Neural cell (in vitro differentiated cells): ENCODE results near the gene DMXL1.

Source experiments
- EP300 ChIP-seq: fragments of 450-650 bp; conservative IDR thresholded peaks from 2 replicates; pipeline ENCODE4 v1.6.1; 2014; ENCODE audit warnings: antibody characterized with exemption, mild to moderate bottlenecking, moderate library complexity; ENCODE audit not compliant: poor library complexity, severe bottlenecking
- EZH2 ChIP-seq: fragments of 200-600, 300-800 bp; shearing (Covaris generic), sonication (generic); IDR thresholded peaks from 2 replicates; pipeline ENCODE4 v1.6.1; 2014; ENCODE audit warnings: antibody characterized with exemption, low read length, borderline replicate concordance, mild to moderate bottlenecking; ENCODE audit not compliant: insufficient read depth, poor library complexity, severe bottlenecking
- POLR2AphosphoS5 ChIP-seq: IDR thresholded peaks from 2 replicates; pipeline ENCODE4 v1.6.1; 2012
- TAF1 ChIP-seq: IDR thresholded peaks from 2 replicates; pipeline ENCODE4 v1.6.1; 2012; ENCODE audit warnings: low read depth
- TF ChIP-seq, protein P1 (sequence below): fragments of 450-650 bp; IDR thresholded peaks from 2 replicates; pipeline ENCODE4 v1.5.1; 2014; ENCODE audit warnings: antibody characterized with exemption, mild to moderate bottlenecking, moderate library complexity; ENCODE audit not compliant: poor library complexity, severe bottlenecking
- TF ChIP-seq, protein P2 (sequence below): IDR thresholded peaks from 2 replicates; pipeline ENCODE4 v1.6.1; 2012; ENCODE audit warnings: borderline replicate concordance

DNA sequence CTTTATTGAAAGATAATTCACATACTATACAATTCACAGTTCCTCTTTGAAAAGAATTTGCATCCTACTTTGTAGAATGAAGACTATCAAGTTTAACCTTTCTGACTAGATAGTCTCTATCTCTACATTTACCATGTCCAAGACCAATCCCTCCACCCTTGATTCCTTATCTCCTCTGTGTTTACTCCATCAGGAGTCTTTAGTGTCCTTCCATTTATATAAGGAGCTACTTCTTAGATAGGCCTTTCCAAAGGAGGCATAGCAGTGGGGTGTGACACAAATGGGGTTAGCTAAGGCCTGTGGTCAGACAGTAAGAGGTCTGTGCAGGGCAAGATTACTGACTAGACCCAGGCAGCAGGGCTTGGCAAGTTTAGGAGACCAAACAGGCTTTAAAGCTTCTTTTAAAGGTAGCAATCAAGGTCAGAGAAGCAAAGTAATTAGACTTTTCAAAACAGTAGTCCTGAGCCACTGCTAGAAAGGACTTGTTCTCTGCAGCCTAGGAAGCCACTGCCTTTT, 11.1 kb upstream of the DMXL1 start:
- TF ChIP-seq TAF1 (no peak), EP300 (no peak), EZH2 (no peak), POLR2AphosphoS5 (no peak)
- TF ChIP-seq, protein P1, sequence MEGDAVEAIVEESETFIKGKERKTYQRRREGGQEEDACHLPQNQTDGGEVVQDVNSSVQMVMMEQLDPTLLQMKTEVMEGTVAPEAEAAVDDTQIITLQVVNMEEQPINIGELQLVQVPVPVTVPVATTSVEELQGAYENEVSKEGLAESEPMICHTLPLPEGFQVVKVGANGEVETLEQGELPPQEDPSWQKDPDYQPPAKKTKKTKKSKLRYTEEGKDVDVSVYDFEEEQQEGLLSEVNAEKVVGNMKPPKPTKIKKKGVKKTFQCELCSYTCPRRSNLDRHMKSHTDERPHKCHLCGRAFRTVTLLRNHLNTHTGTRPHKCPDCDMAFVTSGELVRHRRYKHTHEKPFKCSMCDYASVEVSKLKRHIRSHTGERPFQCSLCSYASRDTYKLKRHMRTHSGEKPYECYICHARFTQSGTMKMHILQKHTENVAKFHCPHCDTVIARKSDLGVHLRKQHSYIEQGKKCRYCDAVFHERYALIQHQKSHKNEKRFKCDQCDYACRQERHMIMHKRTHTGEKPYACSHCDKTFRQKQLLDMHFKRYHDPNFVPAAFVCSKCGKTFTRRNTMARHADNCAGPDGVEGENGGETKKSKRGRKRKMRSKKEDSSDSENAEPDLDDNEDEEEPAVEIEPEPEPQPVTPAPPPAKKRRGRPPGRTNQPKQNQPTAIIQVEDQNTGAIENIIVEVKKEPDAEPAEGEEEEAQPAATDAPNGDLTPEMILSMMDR = no peak
- TF ChIP-seq, protein P2, sequence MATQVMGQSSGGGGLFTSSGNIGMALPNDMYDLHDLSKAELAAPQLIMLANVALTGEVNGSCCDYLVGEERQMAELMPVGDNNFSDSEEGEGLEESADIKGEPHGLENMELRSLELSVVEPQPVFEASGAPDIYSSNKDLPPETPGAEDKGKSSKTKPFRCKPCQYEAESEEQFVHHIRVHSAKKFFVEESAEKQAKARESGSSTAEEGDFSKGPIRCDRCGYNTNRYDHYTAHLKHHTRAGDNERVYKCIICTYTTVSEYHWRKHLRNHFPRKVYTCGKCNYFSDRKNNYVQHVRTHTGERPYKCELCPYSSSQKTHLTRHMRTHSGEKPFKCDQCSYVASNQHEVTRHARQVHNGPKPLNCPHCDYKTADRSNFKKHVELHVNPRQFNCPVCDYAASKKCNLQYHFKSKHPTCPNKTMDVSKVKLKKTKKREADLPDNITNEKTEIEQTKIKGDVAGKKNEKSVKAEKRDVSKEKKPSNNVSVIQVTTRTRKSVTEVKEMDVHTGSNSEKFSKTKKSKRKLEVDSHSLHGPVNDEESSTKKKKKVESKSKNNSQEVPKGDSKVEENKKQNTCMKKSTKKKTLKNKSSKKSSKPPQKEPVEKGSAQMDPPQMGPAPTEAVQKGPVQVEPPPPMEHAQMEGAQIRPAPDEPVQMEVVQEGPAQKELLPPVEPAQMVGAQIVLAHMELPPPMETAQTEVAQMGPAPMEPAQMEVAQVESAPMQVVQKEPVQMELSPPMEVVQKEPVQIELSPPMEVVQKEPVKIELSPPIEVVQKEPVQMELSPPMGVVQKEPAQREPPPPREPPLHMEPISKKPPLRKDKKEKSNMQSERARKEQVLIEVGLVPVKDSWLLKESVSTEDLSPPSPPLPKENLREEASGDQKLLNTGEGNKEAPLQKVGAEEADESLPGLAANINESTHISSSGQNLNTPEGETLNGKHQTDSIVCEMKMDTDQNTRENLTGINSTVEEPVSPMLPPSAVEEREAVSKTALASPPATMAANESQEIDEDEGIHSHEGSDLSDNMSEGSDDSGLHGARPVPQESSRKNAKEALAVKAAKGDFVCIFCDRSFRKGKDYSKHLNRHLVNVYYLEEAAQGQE = no peak
